Left forelimb (tissue), 1 donor: ENCODE measurements around the gene LGALS7.
"Not testable (repeated sequence)": the region's sequence is repeated elsewhere in the genome, so short reads cannot be mapped to it uniquely, and the experiment has no call there.

Experiments used
- DNase-seq: peaks from one replicate; pipeline ENCODE4 v3.0.0-alpha.2; 2018; ENCODE audit warnings: low spot score

Gene LGALS7

GRCh38 chr19:38799104-38799503 is 25.8 kb upstream of the LGALS7 start:
- no peak for DNase-seq

- not testable (repeated sequence) for DNase-seq
Observed at GRCh38 chr19:38797781-38798180, 24.5 kb upstream of the LGALS7 start.

GRCh38 chr19:38796154-38796553 is 22.8 kb upstream of the LGALS7 start:
- DNase-seq, result no peak

GRCh38 chr19:38795549-38795948 is 22.2 kb upstream of the LGALS7 start:
- no peak for DNase-seq

GRCh38 chr19:38793671-38794070 is 20.4 kb upstream of the LGALS7 start:
- DNase-seq, result no peak

- DNase-seq, result no peak
Observed at GRCh38 chr19:38793177-38793576, 19.9 kb upstream of the LGALS7 start.

GRCh38 chr19:38792250-38793111 is 19.2 kb upstream of the LGALS7 start:
- DNase-seq, result no peak

- not testable (repeated sequence) for DNase-seq
Observed at GRCh38 chr19:38791451-38792064, 18.2 kb upstream of the LGALS7 start.

GRCh38 chr19:38790507-38791403 is 17.4 kb upstream of the LGALS7 start:
- not testable (repeated sequence) for DNase-seq

- no peak for DNase-seq
Observed at GRCh38 chr19:38788478-38789243, 15.3 kb upstream of the LGALS7 start, which contains the start of gene LGALS7B. Gene LGALS7B (plus strand): TSS chr19:38789200. CDS start chr19:38789227, 27 bp downstream.

- no peak for DNase-seq
Observed at GRCh38 chr19:38786572-38787265, 13.4 kb upstream of the LGALS7 start.

GRCh38 chr19:38786061-38786460 is 12.7 kb upstream of the LGALS7 start:
- not testable (repeated sequence) for DNase-seq

- DNase-seq, result no peak
Observed at GRCh38 chr19:38785187-38785699, 11.9 kb upstream of the LGALS7 start.

- DNase-seq, result no peak
Observed at GRCh38 chr19:38784224-38784623, 10.9 kb upstream of the LGALS7 start.

GRCh38 chr19:38782212-38782611 is 8.9 kb upstream of the LGALS7 start:
- DNase-seq, result not testable (repeated sequence)

- no peak for DNase-seq
Observed at GRCh38 chr19:38781058-38781457, 7.7 kb upstream of the LGALS7 start.

GRCh38 chr19:38780443-38780842 is 7.1 kb upstream of the LGALS7 start:
- DNase-seq, result no peak

GRCh38 chr19:38778733-38779132 is 5.4 kb upstream of the LGALS7 start:
- no peak for DNase-seq

- no peak for DNase-seq
Observed at GRCh38 chr19:38774181-38774950, 1.0 kb upstream of the LGALS7 start.

- DNase-seq, result not testable (repeated sequence)
Observed at GRCh38 chr19:38771569-38771968, 1.7 kb downstream of the LGALS7 start.
